Cardiac septum (tissue), 1 donor: Measurements from ENCODE around the gene PROCA1. TPM values are rescaled to one million over a fixed set of nuclear protein-coding genes. Genes with fewer than 3 reads are reported as not detected.
"Not testable (repeated sequence)": the region's sequence is repeated elsewhere in the genome, so short reads cannot be mapped to it uniquely, and the experiment has no call there.

Experiments used
- DNase-seq: peaks from one replicate; pipeline ENCODE4 v3.0.0-alpha.2; 2020; ENCODE audit warnings: low spot score
- intact Hi-C: fragments of 100-400 bp; cut with DNase I; formaldehyde crosslinking; loops from one replicate; pipeline ENCODE4 v1.14.0; 2022
- total RNA-seq: library from RNA; stranded (reverse); fragmentation: NEBNext Ultra II Directional; extraction: Animal tissue kit (Norgen Biotek cat#: 25700); gene quantifications from one replicate; pipeline ENCODE4 v1.2.1, GENCODE V29; 2021
- donor health status: DM: no; HTN: no; CAD: no.

Gene PROCA1
- total RNA-seq, 1 donor from 2014 or later, result 2.0 TPM

- no peak for DNase-seq
- intact Hi-C loops, result no loop called here
Measured at GRCh38 chr17:28698253-28698941, 13.3 kb downstream of the PROCA1 start.

- DNase-seq, result no peak
- intact Hi-C loops, result no loop called here
Measured at GRCh38 chr17:28693869-28694268, 17.8 kb downstream of the PROCA1 start.

GRCh38 chr17:28689011-28689410, 22.7 kb downstream of the PROCA1 start:
- intact Hi-C loops, result no loop called here
- no peak for DNase-seq

- DNase-seq, result no peak
- intact Hi-C loops, result no loop called here
Measured at GRCh38 chr17:28688481-28688880, 23.2 kb downstream of the PROCA1 start.

- DNase-seq, result no peak
- intact Hi-C loops, result no loop called here
Measured at GRCh38 chr17:28686296-28686695, 25.4 kb downstream of the PROCA1 start.

- no peak for DNase-seq
- intact Hi-C loops, result no loop called here
Measured at GRCh38 chr17:28685366-28685765, 26.3 kb downstream of the PROCA1 start.

- DNase-seq, result no peak
- intact Hi-C loops, result no loop called here
Measured at GRCh38 chr17:28684963-28685362, 26.7 kb downstream of the PROCA1 start.

- DNase-seq, result no peak
- intact Hi-C loops, result no loop called here
Measured at GRCh38 chr17:28682655-28683054, 29.0 kb downstream of the PROCA1 start.

- intact Hi-C loops, result no loop called here
- no peak for DNase-seq
Measured at GRCh38 chr17:28675980-28676379, 35.7 kb downstream of the PROCA1 start.

GRCh38 chr17:28675490-28675889, 36.2 kb downstream of the PROCA1 start:
- no peak for DNase-seq
- intact Hi-C loops, result no loop called here

- no peak for DNase-seq
- intact Hi-C loops, result no loop called here
Measured at GRCh38 chr17:28669918-28670317, 41.8 kb downstream of the PROCA1 start.

- intact Hi-C loops, result no loop called here
- DNase-seq, result no peak
Measured at GRCh38 chr17:28667870-28668269, 43.8 kb downstream of the PROCA1 start.

- DNase-seq, result no peak
- intact Hi-C loops, result no loop called here
Measured at GRCh38 chr17:28665994-28666393, 45.7 kb downstream of the PROCA1 start.

- intact Hi-C loops, result no loop called here
- DNase-seq, result no peak
Measured at GRCh38 chr17:28663723-28664122, 48.0 kb downstream of the PROCA1 start.

GRCh38 chr17:28662527-28662829, 49.2 kb downstream of the PROCA1 start:
- intact Hi-C loops, result no loop called here
- no peak for DNase-seq

GRCh38 chr17:28661635-28662526, 49.8 kb downstream of the PROCA1 start, which contains the start of the genes SDF2 and SUPT6H:
Gene SDF2 (minus strand): TSS chr17:28661906. CDS start chr17:28661876, 30 bp downstream.
Gene SUPT6H (plus strand): TSS chr17:28662205. CDS start chr17:28673402, 11,197 bp downstream.
- peak; percentile 96 for DNase-seq
- intact Hi-C loops, result no loop called here

GRCh38 chr17:28659497-28659881, 52.2 kb downstream of the PROCA1 start:
- intact Hi-C loops, DNase-seq: not testable (repeated sequence)

GRCh38 chr17:28658766-28659496, 52.8 kb downstream of the PROCA1 start:
- DNase-seq, intact Hi-C loops: not testable (repeated sequence)

GRCh38 chr17:28658342-28658741, 53.3 kb downstream of the PROCA1 start:
- intact Hi-C loops, DNase-seq: not testable (repeated sequence)

GRCh38 chr17:28657756-28658155, 53.9 kb downstream of the PROCA1 start:
- DNase-seq, result no peak
- intact Hi-C loops, result no loop called here
